BLaER1 (cell line): ENCODE measurements around the gene HEG1.

Experiments
- H3K27ac ChIP-seq: shearing (Covaris generic); formaldehyde crosslinking; 2 replicates; pipeline ENCODE4 v1.8.1; 2022
- H3K27me3 ChIP-seq: shearing (Covaris generic); formaldehyde crosslinking; 2 replicates; pipeline ENCODE4 v1.8.1; 2022
- H3K36me3 ChIP-seq: shearing (Covaris generic); formaldehyde crosslinking; 2 replicates; pipeline ENCODE4 v1.8.1; 2022
- H3K4me1 ChIP-seq: shearing (Covaris generic); formaldehyde crosslinking; 2 replicates; pipeline ENCODE4 v1.8.1; 2022
- H3K4me2 ChIP-seq: shearing (Covaris generic); formaldehyde crosslinking; 2 replicates; pipeline ENCODE4 v1.8.1; 2022
- H3K4me3 ChIP-seq: shearing (Covaris generic); formaldehyde crosslinking; 2 replicates; pipeline ENCODE4 v1.8.1; 2022
- H3K9ac ChIP-seq: shearing (Covaris generic); formaldehyde crosslinking; 2 replicates; pipeline ENCODE4 v1.8.1; 2022
- H3K9me3 ChIP-seq: shearing (Covaris generic); formaldehyde crosslinking; 2 replicates; pipeline ENCODE4 v1.8.1; 2022
- H4K20me1 ChIP-seq: shearing (Covaris generic); formaldehyde crosslinking; 2 replicates; pipeline ENCODE4 v1.8.1; 2022
- Cebpa-rat ChIP-seq: shearing (Covaris generic); IDR thresholded peaks from 2 replicates; pipeline ENCODE4 v1.8.1; 2022

The HEG1 gene

GRCh38 chr3:125035217-125035616 is 20.6 kb downstream of the HEG1 start:
- Histone ChIP-seq H3K4me1 (peaks cover 38% of the 10 kb centered on the region), H4K20me1 (0 out of 2 replicates have a peak, but pooled peaks cover 5% of the 10 kb centered on the region), H3K27ac (no peak overlapping the region), H3K4me2 (no peak overlapping the region), H3K36me3 (no peaks in the 10 kb centered on the region; the same call in 1 of the 2 replicates), H3K27me3 (no peaks in the 10 kb centered on the region), H3K9ac (no peak overlapping the region), H3K4me3 (no peak overlapping the region), H3K9me3 (peaks cover 18% of the 10 kb centered on the region)
- no peak for TF ChIP-seq Cebpa-rat

DNA sequence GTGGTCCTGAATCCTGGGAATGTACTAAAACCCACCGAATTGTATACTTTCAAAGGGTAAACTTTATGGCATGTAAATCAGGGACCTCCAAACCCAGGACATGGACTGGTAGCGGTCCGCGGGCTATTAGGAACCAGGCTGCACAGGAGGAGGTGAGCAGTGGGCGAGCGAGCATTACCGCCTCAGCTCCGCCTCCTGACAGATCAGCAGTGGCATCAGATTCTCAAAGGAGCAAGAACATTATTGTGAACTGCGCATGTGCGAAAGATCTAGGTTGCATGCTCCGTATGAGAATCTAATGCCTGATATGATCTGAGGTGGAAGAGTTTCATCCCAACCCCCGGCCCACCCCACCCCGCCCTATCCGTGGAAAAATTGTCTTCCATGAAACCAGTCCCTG is 22.2 kb downstream of the HEG1 start:
- TF ChIP-seq Cebpa-rat: no peak
- Histone ChIP-seq H3K36me3 (peaks cover 10% of the 10 kb centered on the region; the same call in 1 of the 2 replicates), H4K20me1 (0 out of 2 replicates have a peak, but pooled peaks cover 3% of the 10 kb centered on the region), H3K27me3 (no peaks in the 10 kb centered on the region), H3K9me3 (peaks cover 18% of the 10 kb centered on the region), H3K4me1 (peaks cover 37% of the 10 kb centered on the region), H3K4me2 (no peak overlapping the region), H3K27ac (no peak overlapping the region), H3K4me3 (no peak overlapping the region), H3K9ac (no peak overlapping the region)

- Histone ChIP-seq H3K4me3 (no peak overlapping the region), H3K36me3 (peaks cover 14% of the 10 kb centered on the region)
Observed at GRCh38 chr3:125033135-125033534, 22.7 kb downstream of the HEG1 start.

GRCh38 chr3:125032683-125033082 is 23.1 kb downstream of the HEG1 start:
- peak overlapping the region; percentile 64 for H3K4me2 ChIP-seq
- no peak overlapping the region; the same call in 1 of the 2 replicates for H3K9ac ChIP-seq
- H3K27ac ChIP-seq: peak overlapping the region; percentile 53
- peaks cover 19% of the 10 kb centered on the region for H3K36me3 ChIP-seq
- H3K9me3 ChIP-seq: peaks cover 18% of the 10 kb centered on the region
- no peak overlapping the region for H3K4me3 ChIP-seq
- H3K4me1 ChIP-seq: peaks cover 42% of the 10 kb centered on the region
- no peak for TF ChIP-seq Cebpa-rat
- no peaks in the 10 kb centered on the region for H3K27me3 ChIP-seq
- H4K20me1 ChIP-seq: no peaks in the 10 kb centered on the region

More at GRCh38 chr3:125033135-125033534, 22.7 kb downstream of the HEG1 start:
- Histone ChIP-seq H3K27me3 (no peaks in the 10 kb centered on the region), H3K27ac (no peak overlapping the region), H3K4me2 (peak overlapping the region; percentile 64; the same call in 1 of the 2 replicates), H4K20me1 (no peaks in the 10 kb centered on the region), H3K4me1 (peaks cover 41% of the 10 kb centered on the region), H3K9ac (no peak overlapping the region), H3K9me3 (peaks cover 18% of the 10 kb centered on the region)
- no peak for TF ChIP-seq Cebpa-rat

DNA sequence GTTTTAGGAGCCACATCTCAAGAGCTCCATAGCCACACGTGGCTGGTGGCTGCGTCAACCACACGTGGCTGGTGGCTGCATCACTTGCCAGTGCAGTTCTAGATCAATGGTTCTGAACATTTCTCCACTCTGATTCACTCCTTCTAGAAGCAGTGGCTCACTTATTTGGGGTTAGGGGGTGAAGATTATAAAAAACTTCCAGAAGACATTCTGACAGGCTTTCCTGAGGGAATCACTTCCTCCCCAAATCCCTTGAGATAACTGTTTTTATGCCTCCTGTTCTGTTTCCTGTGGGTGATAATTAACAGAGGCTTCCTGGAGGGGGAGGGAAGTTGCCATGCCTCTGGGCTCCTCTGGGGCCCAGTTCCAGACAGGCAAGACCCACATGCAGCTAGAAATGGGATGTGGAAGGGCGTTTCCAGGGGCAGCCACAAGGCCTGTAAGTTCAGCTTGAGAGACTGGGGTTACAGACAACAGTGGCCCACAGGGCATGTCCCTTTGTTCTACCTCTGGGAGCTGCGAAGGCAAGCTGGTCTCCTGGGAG is 23.6 kb downstream of the HEG1 start:
- Histone ChIP-seq H3K27me3 (no peaks in the 10 kb centered on the region), H3K27ac (peak overlapping the region; percentile 53), H3K4me2 (peak overlapping the region; percentile 64), H3K9me3 (peaks cover 18% of the 10 kb centered on the region), H3K9ac (no peak overlapping the region; the same call in 1 of the 2 replicates), H4K20me1 (no peaks in the 10 kb centered on the region), H3K4me3 (no peak overlapping the region), H3K36me3 (peaks cover 24% of the 10 kb centered on the region), H3K4me1 (peaks cover 42% of the 10 kb centered on the region)
- TF ChIP-seq Cebpa-rat: no peak

GRCh38 chr3:125031544-125031943 is 24.3 kb downstream of the HEG1 start:
- H3K27me3 ChIP-seq: no peaks in the 10 kb centered on the region
- no peak overlapping the region for H3K27ac ChIP-seq
- H3K9me3 ChIP-seq: peaks cover 18% of the 10 kb centered on the region
- no peaks in the 10 kb centered on the region for H4K20me1 ChIP-seq
- no peak overlapping the region for H3K4me2 ChIP-seq
- H3K9ac ChIP-seq: no peak overlapping the region
- peaks cover 30% of the 10 kb centered on the region for H3K36me3 ChIP-seq
- peaks cover 42% of the 10 kb centered on the region for H3K4me1 ChIP-seq
- no peak for TF ChIP-seq Cebpa-rat
- no peak overlapping the region for H3K4me3 ChIP-seq

- no peaks in the 10 kb centered on the region for H3K9me3 ChIP-seq
- H4K20me1 ChIP-seq: no peaks in the 10 kb centered on the region
- peaks cover 38% of the 10 kb centered on the region for H3K36me3 ChIP-seq
- no peak overlapping the region for H3K9ac ChIP-seq
- no peaks in the 10 kb centered on the region for H3K27me3 ChIP-seq
- peak overlapping the region; percentile 46 for H3K4me2 ChIP-seq
- TF ChIP-seq Cebpa-rat: no peak
- H3K4me3 ChIP-seq: no peak overlapping the region
- no peak overlapping the region for H3K27ac ChIP-seq
- H3K4me1 ChIP-seq: peaks cover 68% of the 10 kb centered on the region
Observed at GRCh38 chr3:125028657-125029056, 27.1 kb downstream of the HEG1 start.

GRCh38 chr3:125025642-125026041 is 30.2 kb downstream of the HEG1 start:
- H3K4me2 ChIP-seq: no peak overlapping the region
- peaks cover 60% of the 10 kb centered on the region for H3K4me1 ChIP-seq
- H3K27me3 ChIP-seq: no peaks in the 10 kb centered on the region
- H3K9me3 ChIP-seq: no peaks in the 10 kb centered on the region
- H3K27ac ChIP-seq: no peak overlapping the region
- no peak for TF ChIP-seq Cebpa-rat
- no peak overlapping the region for H3K9ac ChIP-seq
- H4K20me1 ChIP-seq: no peaks in the 10 kb centered on the region
- peaks cover 42% of the 10 kb centered on the region for H3K36me3 ChIP-seq
- no peak overlapping the region for H3K4me3 ChIP-seq

DNA sequence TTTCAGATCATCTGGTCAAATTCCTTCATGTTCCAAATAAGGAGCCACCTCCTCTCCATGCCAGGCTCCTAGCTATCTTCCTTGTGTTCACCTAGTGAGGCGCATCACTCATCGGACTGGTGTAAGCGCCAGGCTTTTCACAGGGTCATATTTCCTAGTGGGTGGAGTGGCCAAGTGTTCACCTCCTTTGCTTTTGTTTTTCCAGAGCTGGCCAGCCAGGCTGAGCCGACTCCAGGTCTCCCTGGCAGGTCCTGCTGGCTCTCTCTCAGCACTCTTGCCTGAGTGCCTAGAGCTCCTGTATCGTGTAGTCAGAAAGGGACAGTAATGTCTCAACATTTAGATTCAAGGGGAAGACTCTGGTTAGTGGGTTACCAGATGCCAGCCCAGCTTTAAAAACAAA is 31.0 kb downstream of the HEG1 start:
- H3K9me3 ChIP-seq: 0 out of 2 replicates have a peak, but pooled peaks cover 3% of the 10 kb centered on the region
- H3K4me3 ChIP-seq: no peak overlapping the region
- H3K27me3 ChIP-seq: no peaks in the 10 kb centered on the region
- TF ChIP-seq Cebpa-rat: no peak
- peaks cover 51% of the 10 kb centered on the region for H3K36me3 ChIP-seq
- no peaks in the 10 kb centered on the region for H4K20me1 ChIP-seq
- peaks cover 59% of the 10 kb centered on the region for H3K4me1 ChIP-seq
- H3K4me2 ChIP-seq: peak overlapping the region; percentile 28; the same call in 1 of the 2 replicates
- H3K27ac ChIP-seq: no peak overlapping the region
- H3K9ac ChIP-seq: no peak overlapping the region

- H3K9me3 ChIP-seq: 0 out of 2 replicates have a peak, but pooled peaks cover 3% of the 10 kb centered on the region
- TF ChIP-seq Cebpa-rat: no peak
- H3K27me3 ChIP-seq: no peaks in the 10 kb centered on the region
- peaks cover 56% of the 10 kb centered on the region for H3K4me1 ChIP-seq
- H4K20me1 ChIP-seq: no peaks in the 10 kb centered on the region
- H3K9ac ChIP-seq: no peak overlapping the region
- peak overlapping the region; percentile 28 for H3K4me2 ChIP-seq
- H3K4me3 ChIP-seq: no peak overlapping the region
- no peak overlapping the region for H3K27ac ChIP-seq
- peaks cover 53% of the 10 kb centered on the region for H3K36me3 ChIP-seq
Observed at GRCh38 chr3:125023833-125024555, 31.8 kb downstream of the HEG1 start.
